Measurements from ENCODE around the gene R3HDM4.

GRCh38 chr19:876089-876488 is 36.9 kb downstream of the R3HDM4 start:
- TF ChIP-seq POLR2AphosphoS5 (IDR thresholded peaks at IDR 0.05; ENCODE audit: low read length) (no peak), CTCF (IDR thresholded peaks at IDR 0.05 in 2 of 3, conservative IDR thresholded peaks at IDR 0.05 in 1 of 3; ENCODE audit: control insufficient read depth in 2 of 3, extremely low read depth in 1 of 3, insufficient read depth in 1 of 3, low read depth in 3 of 3, low read length in 3 of 3) (no peak)

All from GM12878 (cell line).